Measurements from ENCODE around the gene GRIA4.
"Not testable (repeated sequence)": the region's sequence is repeated elsewhere in the genome, so short reads cannot be mapped to it uniquely, and the experiment has no call there.

GRIA4 gene

GRCh38 chr11:105862736-105863367 lies 253.0 kb downstream of the GRIA4 start:
- DNase-seq, result peak in 1 of 5 donors; percentile 9

GRCh38 chr11:105863523-105863922 lies 253.7 kb downstream of the GRIA4 start:
- no peak for DNase-seq

GRCh38 chr11:105867742-105868141 lies 257.9 kb downstream of the GRIA4 start:
- DNase-seq, result no peak

GRCh38 chr11:105868762-105869285 lies 259.0 kb downstream of the GRIA4 start:
- DNase-seq, result no peak

GRCh38 chr11:105870516-105871113 lies 260.7 kb downstream of the GRIA4 start:
- DNase-seq, result no peak

GRCh38 chr11:105878510-105878909 lies 268.6 kb downstream of the GRIA4 start:
- DNase-seq, result no peak

- not testable (repeated sequence) for DNase-seq
These were observed 269.1 kb downstream of the GRIA4 start for GRCh38 chr11:105878927-105879326.

- DNase-seq, result no peak
These were observed 271.2 kb downstream of the GRIA4 start for GRCh38 chr11:105881027-105881426.

GRCh38 chr11:105884436-105884835 lies 274.6 kb downstream of the GRIA4 start:
- no peak for DNase-seq

GRCh38 chr11:105891685-105892084 lies 281.8 kb downstream of the GRIA4 start:
- no peak for DNase-seq

- DNase-seq, result no peak
These were observed 287.3 kb downstream of the GRIA4 start for GRCh38 chr11:105897161-105897560.

GRCh38 chr11:105899772-105900171 lies 289.9 kb downstream of the GRIA4 start:
- DNase-seq, result no peak

GRCh38 chr11:105900515-105901035 lies 290.7 kb downstream of the GRIA4 start:
- no peak for DNase-seq

- DNase-seq, result no peak
These were observed 293.2 kb downstream of the GRIA4 start for GRCh38 chr11:105903113-105903512.

GRCh38 chr11:105906517-105906916 lies 296.6 kb downstream of the GRIA4 start:
- DNase-seq, result no peak

GRCh38 chr11:105907319-105907718 lies 297.4 kb downstream of the GRIA4 start:
- no peak for DNase-seq

- no peak for DNase-seq
These were observed 300.3 kb downstream of the GRIA4 start for GRCh38 chr11:105910095-105910715.

- DNase-seq, result no peak
These were observed 301.6 kb downstream of the GRIA4 start for GRCh38 chr11:105911454-105911853.

- no peak for DNase-seq
These were observed 302.8 kb downstream of the GRIA4 start for GRCh38 chr11:105912666-105913065.

GRCh38 chr11:105915021-105915420 lies 305.1 kb downstream of the GRIA4 start:
- no peak for DNase-seq

- DNase-seq, result no peak
These were observed 308.2 kb downstream of the GRIA4 start for GRCh38 chr11:105918039-105918438.

- DNase-seq, result no peak
These were observed 308.7 kb downstream of the GRIA4 start for GRCh38 chr11:105918600-105918999.

GRCh38 chr11:105923252-105923651 lies 313.4 kb downstream of the GRIA4 start:
- no peak for DNase-seq

GRCh38 chr11:105923807-105924206 lies 313.9 kb downstream of the GRIA4 start:
- no peak for DNase-seq
